Suprapubic skin (tissue), 3 donors: ENCODE results near the gene SLC26A9.

Experiments
- POLR2AphosphoS5 ChIP-seq, 3 donors: sonication (generic); formaldehyde crosslinking; IDR thresholded peaks; one replicate each; pipeline ENCODE4 v1.6.1; 2017; ENCODE audit warnings: antibody characterized with exemption in 3 of 3
- TF ChIP-seq, protein P1 (sequence below), 2 donors: fragments of 200-600 bp in 1 of 2; fragments of 450-650 bp in 1 of 2; sonication (generic) in 1 of 2; IDR thresholded peaks; one replicate each; pipeline ENCODE4 v1.5.1; 2016 to 2019; ENCODE audit warnings: antibody characterized with exemption in 2 of 2, mild to moderate bottlenecking in 1 of 2, moderate library complexity in 1 of 2

DNA sequence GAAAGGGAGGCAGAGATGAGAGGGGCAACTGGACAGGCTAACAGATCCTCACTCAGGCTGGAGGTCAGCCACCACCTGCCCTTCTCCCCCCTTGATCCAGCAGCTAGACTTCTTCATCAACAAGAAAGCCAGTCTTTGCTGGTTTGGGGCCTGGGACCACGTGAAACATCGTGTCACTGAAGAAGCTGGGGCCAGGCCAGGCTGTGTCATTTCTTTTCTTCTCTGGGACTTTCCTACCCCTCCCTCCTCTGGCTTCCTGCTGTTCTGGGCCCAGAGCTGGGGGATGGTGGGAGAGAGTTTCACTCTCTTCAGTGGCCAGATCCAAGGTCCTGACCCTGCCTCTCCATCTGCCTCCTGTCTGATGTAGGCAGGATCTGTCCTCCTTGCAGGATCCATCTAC lies 18.1 kb upstream of the SLC26A9 start:
- TF ChIP-seq POLR2AphosphoS5 (IDR thresholded peaks at IDR 0.05), result no peak
- TF ChIP-seq, protein P1, sequence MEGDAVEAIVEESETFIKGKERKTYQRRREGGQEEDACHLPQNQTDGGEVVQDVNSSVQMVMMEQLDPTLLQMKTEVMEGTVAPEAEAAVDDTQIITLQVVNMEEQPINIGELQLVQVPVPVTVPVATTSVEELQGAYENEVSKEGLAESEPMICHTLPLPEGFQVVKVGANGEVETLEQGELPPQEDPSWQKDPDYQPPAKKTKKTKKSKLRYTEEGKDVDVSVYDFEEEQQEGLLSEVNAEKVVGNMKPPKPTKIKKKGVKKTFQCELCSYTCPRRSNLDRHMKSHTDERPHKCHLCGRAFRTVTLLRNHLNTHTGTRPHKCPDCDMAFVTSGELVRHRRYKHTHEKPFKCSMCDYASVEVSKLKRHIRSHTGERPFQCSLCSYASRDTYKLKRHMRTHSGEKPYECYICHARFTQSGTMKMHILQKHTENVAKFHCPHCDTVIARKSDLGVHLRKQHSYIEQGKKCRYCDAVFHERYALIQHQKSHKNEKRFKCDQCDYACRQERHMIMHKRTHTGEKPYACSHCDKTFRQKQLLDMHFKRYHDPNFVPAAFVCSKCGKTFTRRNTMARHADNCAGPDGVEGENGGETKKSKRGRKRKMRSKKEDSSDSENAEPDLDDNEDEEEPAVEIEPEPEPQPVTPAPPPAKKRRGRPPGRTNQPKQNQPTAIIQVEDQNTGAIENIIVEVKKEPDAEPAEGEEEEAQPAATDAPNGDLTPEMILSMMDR (IDR thresholded peaks at IDR 0.05), result no peak
